Measurements from ENCODE around the gene TMEM37. TPM values are rescaled to one million over a fixed set of nuclear protein-coding genes. Genes with fewer than 3 reads are reported as not detected.

The TMEM37 gene
- total RNA-seq (2021; ENCODE audit: unreplicated experiment) (2.3 TPM), Bru-seq, nascent RNA (percentile 37 among the genes with signal in this experiment), BruChase-seq, experiment 1, labeled RNA remaining after a 6-hour chase (percentile 28 among the genes with signal in this experiment), BruChase-seq, experiment 2, labeled RNA remaining after a 2-hour chase (percentile 40 among the genes with signal in this experiment)
- polyA plus RNA-seq (2012) = 1.2 and 1.5 TPM in 2 replicates
- long read RNA-seq, partial matches to known transcripts = 0 of 9 reads
- long read RNA-seq, other reads (novel, unspliced or antisense) = 5 of 9 reads

GRCh38 chr2:119431155-119431975 lies at the start of gene TMEM37:
TSS of gene TMEM37 (plus strand) at chr2:119431854. CDS start at chr2:119431904, 50 bp downstream.
- no peaks in the 10 kb centered on the region for H3K9me3 ChIP-seq (ENCODE audit: control insufficient read depth in 1 of 2, insufficient read depth in 1 of 2, low read depth in 1 of 2, low read length in 2 of 2)
- peak; percentile 90 for ATAC-seq
- H3K79me2 ChIP-seq (ENCODE audit: insufficient read depth, low read length) = no peaks in the 10 kb centered on the region
- peak within 1 kb of the TSS; percentile 18 for H2AFZ ChIP-seq (ENCODE audit: low read depth, low read length, poor library complexity, severe bottlenecking)
- ChIA-PET POLR2A (interaction anchor here (0.6 to 0.7 kb wide), 2 partner anchors 251 to 500 kb away, joined by 3 read pairs; no protein-coding TSS in a partner anchor), RAD21 (ENCODE audit: low non-redundant PET in 1 of 2, low total read pairs in 2 of 2, uncharacterized antibody in 2 of 2, unreplicated experiment in 2 of 2) (interaction anchor here in 1 of 2 experiments (1.0 kb wide), 1 partner anchor 45 kb away, joined by 3 read pairs; no protein-coding TSS in a partner anchor), CTCF (interaction anchor here (1.1 kb wide), 1 partner anchor 45 kb away, joined by 6 read pairs; no protein-coding TSS in a partner anchor)
- BruUV-seq (replicated peaks) = TSS peak; percentile 84
- no peaks in the 10 kb centered on the region for H3K27me3 ChIP-seq (ENCODE audit: insufficient read depth, low read length)
- peak within 1 kb of the TSS; percentile 84 for H3K4me2 ChIP-seq (ENCODE audit: low read length)
- peak within 1 kb of the TSS; percentile 32; the same call in 1 of the 2 replicates for H3K27ac ChIP-seq (ENCODE audit: low read depth, low read length)
- no peaks in the 10 kb centered on the region for H3K9me2 ChIP-seq (ENCODE audit: insufficient read depth)
- no peaks in the 10 kb centered on the region for H4K20me1 ChIP-seq (ENCODE audit: insufficient read depth)
- H3K9ac ChIP-seq (ENCODE audit: low read length) = peak within 1 kb of the TSS; percentile 63
- peak; percentile 28 for DNase-seq (ENCODE audit: low read depth, low spot score)
- intact Hi-C loops (cut with micrococcal nuclease) = no loop called here
- H3K36me3 ChIP-seq (ENCODE audit: control insufficient read depth in 1 of 2, insufficient read depth in 2 of 2, low read length in 2 of 2) = no peaks in the 10 kb centered on the region
- H3K4me3 ChIP-seq (replicated peaks in 1 of 2; ENCODE audit: low read depth in 1 of 2, low read length in 2 of 2) = peak within 1 kb of the TSS; percentile 45 to 57
- peaks cover 17 to 33% of the 10 kb centered on the region in 2 experiments; a peak in 3 of 4 replicates for H3K4me1 ChIP-seq (ENCODE audit: control insufficient read depth in 1 of 2, insufficient read depth in 2 of 2, low read length in 2 of 2)
- TF ChIP-seq SP1 (IDR thresholded peaks at IDR 0.05; ENCODE audit: low read depth) (no peak), CBX3 (IDR thresholded peaks at IDR 0.05; ENCODE audit: low read depth) (0 out of 2 replicates have a peak, but pooled peaks have one; percentile 14), FOSL1 (IDR thresholded peaks at IDR 0.05; ENCODE audit: low read depth) (no peak), EZH2phosphoT487 (IDR thresholded peaks at IDR 0.05; ENCODE audit: borderline replicate concordance) (no peak), SIN3A (IDR thresholded peaks at IDR 0.05; ENCODE audit: low read depth) (no peak), TCF7L2 (IDR thresholded peaks at IDR 0.05; ENCODE audit: borderline replicate concordance, extremely low read depth, insufficient read depth, insufficient read length) (peak; percentile 68), EZH2 (IDR thresholded peaks at IDR 0.05) (no peak), YY1 (IDR thresholded peaks at IDR 0.05; ENCODE audit: extremely low read depth, insufficient replicate concordance, low read depth, low read length) (no peak), JUND (IDR thresholded peaks at IDR 0.05) (no peak), ZFX (IDR thresholded peaks at IDR 0.05) (no peak), POLR2AphosphoS5 (IDR thresholded peaks at IDR 0.05; ENCODE audit: low read depth, low read length) (peak; percentile 60), POLR2A (IDR thresholded peaks at IDR 0.05; ENCODE audit: borderline replicate concordance, extremely low read depth, insufficient read depth, insufficient read length) (no peak), CTCF (IDR thresholded peaks at IDR 0.05 in 2 of 3, conservative IDR thresholded peaks at IDR 0.05 in 1 of 3; ENCODE audit: borderline replicate concordance in 1 of 3, insufficient read depth in 1 of 3, low read depth in 2 of 3, low read length in 2 of 3) (no peak), CEBPB (IDR thresholded peaks at IDR 0.05; ENCODE audit: low read depth) (no peak), ZNF274 (IDR thresholded peaks at IDR 0.05; ENCODE audit: low read depth, low read length) (no peak), ATF3 (IDR thresholded peaks at IDR 0.05) (no peak), ELF1 (IDR thresholded peaks at IDR 0.05; ENCODE audit: borderline replicate concordance, low read depth) (no peak), RAD21 (IDR thresholded peaks at IDR 0.05; ENCODE audit: low read depth) (no peak), MAX (IDR thresholded peaks at IDR 0.05) (no peak), REST (IDR thresholded peaks at IDR 0.05; ENCODE audit: low read depth) (no peak)

All from HCT116 (cell line).